Mucosa of descending colon (tissue), 3 donors: ENCODE measurements around the gene CREB5. TPM values are rescaled to one million over a fixed set of nuclear protein-coding genes. Genes with fewer than 3 reads are reported as not detected.

ENCODE experiments used
- ATAC-seq: fragments of 200-7000 bp; cut with Tn5 transposase; one replicate; pipeline ENCODE4 v1.9.1; 2020; ENCODE audit warnings: mild to moderate bottlenecking, moderate library complexity
- DNase-seq, 3 donors: peaks; one replicate each; pipeline ENCODE4 v3.0.0-alpha.2; 2020
- H3K36me3 ChIP-seq: fragments of 200-600 bp; one replicate; pipeline ENCODE4 v1.8.0; 2021; ENCODE audit warnings: low read depth, mild to moderate bottlenecking
- H3K4me1 ChIP-seq: fragments of 200-600 bp; one replicate; pipeline ENCODE4 v1.8.0; 2021; ENCODE audit warnings: low read depth, mild to moderate bottlenecking
- H3K4me3 ChIP-seq: fragments of 200-600 bp; one replicate; pipeline ENCODE4 v1.8.0; 2021; ENCODE audit warnings: mild to moderate bottlenecking
- H3K9me3 ChIP-seq: fragments of 200-600 bp; one replicate; pipeline ENCODE4 v1.8.0; 2021; ENCODE audit warnings: mild to moderate bottlenecking
- CTCF ChIP-seq: fragments of 200-600 bp; IDR thresholded peaks from one replicate; pipeline ENCODE4 v1.8.0; 2022; ENCODE audit warnings: antibody characterized with exemption, mild to moderate bottlenecking
- intact Hi-C, 2 donors: fragments of 100-400 bp; cut with DNase I in 1 of 2; cut with micrococcal nuclease in 1 of 2; formaldehyde crosslinking; loops; one replicate each; pipeline versions ENCODE4 v1.11.0 to v1.11.1; 2022; cut with DNase I, micrococcal nuclease
- total RNA-seq, 3 donors: library from RNA; stranded (reverse); fragmentation: NEBNext Ultra II Directional in 2 of 3; extraction: Animal tissue kit (Norgen Biotek cat#: 25700) in 2 of 3; gene quantifications; one replicate each; pipeline versions ENCODE4 v1.2.1 to v1.2.4, GENCODE V29; 2021 to 2023
- donor health status: DM: no; HTN: no; CAD: no; lungs with moderate emphysema.
- donor health status: DM: no; HTN: no; CAD: no.
- donor health status: DM: no; HTN: yes; CAD: no.

Gene CREB5
- total RNA-seq, 3 donors from 2014 or later = 0.61 to 5.4 (median 1.9) TPM

- no peak for DNase-seq
- intact Hi-C loops = no loop called here
- H3K36me3 ChIP-seq = no peaks in the 10 kb centered on the region
- ATAC-seq = no peak
- peaks cover 5% of the 10 kb centered on the region for H3K4me1 ChIP-seq
- no peak overlapping the region for H3K4me3 ChIP-seq
- TF ChIP-seq CTCF = no peak
- H3K9me3 ChIP-seq = no peaks in the 10 kb centered on the region
Measured at GRCh38 chr7:28465697-28466096, 53.4 kb downstream of the CREB5 start.

- no peak for TF ChIP-seq CTCF
- ATAC-seq (no peak), DNase-seq (no peak)
- Histone ChIP-seq H3K9me3 (no peaks in the 10 kb centered on the region), H3K4me1 (peaks cover 5% of the 10 kb centered on the region), H3K4me3 (no peak overlapping the region), H3K36me3 (no peaks in the 10 kb centered on the region)
- intact Hi-C loops = no loop called here
Measured at GRCh38 chr7:28466341-28466740, 54.0 kb downstream of the CREB5 start.

GRCh38 chr7:28466885-28467284 lies 54.6 kb downstream of the CREB5 start:
- Histone ChIP-seq H3K36me3 (no peaks in the 10 kb centered on the region), H3K4me3 (no peak overlapping the region), H3K4me1 (peaks cover 5% of the 10 kb centered on the region), H3K9me3 (no peaks in the 10 kb centered on the region)
- DNase-seq (no peak), ATAC-seq (no peak)
- intact Hi-C loops = no loop called here
- TF ChIP-seq CTCF = no peak

GRCh38 chr7:28469562-28469961 lies 57.2 kb downstream of the CREB5 start:
- intact Hi-C loops = no loop called here
- Histone ChIP-seq H3K4me1 (peaks cover 5% of the 10 kb centered on the region), H3K36me3 (no peaks in the 10 kb centered on the region), H3K9me3 (no peaks in the 10 kb centered on the region), H3K4me3 (no peak overlapping the region)
- ATAC-seq = no peak
- no peak for TF ChIP-seq CTCF
- no peak for DNase-seq

GRCh38 chr7:28470344-28470743 lies 58.0 kb downstream of the CREB5 start:
- Histone ChIP-seq H3K9me3 (no peaks in the 10 kb centered on the region), H3K4me1 (peaks cover 5% of the 10 kb centered on the region), H3K36me3 (no peaks in the 10 kb centered on the region), H3K4me3 (no peak overlapping the region)
- TF ChIP-seq CTCF = no peak
- DNase-seq (no peak), ATAC-seq (no peak)
- intact Hi-C loops = no loop called here

GRCh38 chr7:28472332-28472731 lies 60.0 kb downstream of the CREB5 start:
- Histone ChIP-seq H3K9me3 (no peaks in the 10 kb centered on the region), H3K4me3 (no peak overlapping the region), H3K36me3 (no peaks in the 10 kb centered on the region), H3K4me1 (no peaks in the 10 kb centered on the region)
- ATAC-seq (no peak), DNase-seq (no peak)
- intact Hi-C loops = no loop called here
- no peak for TF ChIP-seq CTCF
